ENCODE data around the gene FAM227B. TPM values are rescaled to one million over a fixed set of nuclear protein-coding genes. Genes with fewer than 3 reads are reported as not detected.

FAM227B gene
- total RNA-seq, 1 experiment from 2014 or later: 2.3 TPM

GRCh38 chr15:49303003-49303402 is 317.6 kb downstream of the FAM227B start:
- TF ChIP-seq CTCF (IDR thresholded peaks at IDR 0.05; ENCODE audit: insufficient read depth in 1 of 2, low read depth in 1 of 2, low read length in 1 of 2, severe bottlenecking in 1 of 2, unreplicated experiment in 1 of 2): no peak
- no peak for DNase-seq
- H3K36me3 ChIP-seq (ENCODE audit: control insufficient read depth, insufficient read depth, low read length): no peaks in the 10 kb centered on the region
- CTCF ChIA-PET: no interaction called here
- Mint-ChIP-seq H3K9me3 (ENCODE audit: unreplicated experiment) (peaks cover 11% of the 10 kb centered on the region), H3K27ac (ENCODE audit: unreplicated experiment) (no peak overlapping the region), H3K4me3 (ENCODE audit: unreplicated experiment) (no peak overlapping the region), H3K4me1 (ENCODE audit: low read depth, unreplicated experiment) (no peaks in the 10 kb centered on the region), H3K36me3 (ENCODE audit: insufficient read depth, unreplicated experiment) (peaks cover 9% of the 10 kb centered on the region), H3K27me3 (ENCODE audit: insufficient read depth, unreplicated experiment) (no peaks in the 10 kb centered on the region)
- H3K4me1 ChIP-seq: no peaks in the 10 kb centered on the region
- POLR2A ChIA-PET: no interaction called here
- no peaks in the 10 kb centered on the region for H3K27me3 ChIP-seq (replicated peaks; ENCODE audit: control insufficient read depth, insufficient read depth, low read length)
- BruUV-seq (replicated peaks): no TSS peak
- intact Hi-C loops (cut with micrococcal nuclease; ENCODE audit: unreplicated experiment): no loop called here
- H3K4me3 ChIP-seq (ENCODE audit: low read depth, low read length): no peak overlapping the region
- no peaks in the 10 kb centered on the region for H3K9me3 ChIP-seq

GRCh38 chr15:49301562-49301961 is 319.1 kb downstream of the FAM227B start:
- no peak overlapping the region for H3K4me3 Mint-ChIP-seq (ENCODE audit: unreplicated experiment)
- POLR2A ChIA-PET: no interaction called here
- H3K27ac Mint-ChIP-seq (ENCODE audit: unreplicated experiment): no peak overlapping the region

GRCh38 chr15:49300856-49301255 is 319.8 kb downstream of the FAM227B start:
- POLR2A ChIA-PET: no interaction called here
- no peak for TF ChIP-seq CTCF (IDR thresholded peaks at IDR 0.05; ENCODE audit: insufficient read depth in 1 of 2, low read depth in 1 of 2, low read length in 1 of 2, severe bottlenecking in 1 of 2, unreplicated experiment in 1 of 2)
- no peak overlapping the region for H3K4me3 Mint-ChIP-seq (ENCODE audit: unreplicated experiment)
- no peaks in the 10 kb centered on the region for H3K4me1 Mint-ChIP-seq (ENCODE audit: low read depth, unreplicated experiment)
- no peaks in the 10 kb centered on the region for H3K27me3 ChIP-seq (replicated peaks; ENCODE audit: control insufficient read depth, insufficient read depth, low read length)
- H3K4me1 ChIP-seq: no peaks in the 10 kb centered on the region
- H3K9me3 Mint-ChIP-seq (ENCODE audit: unreplicated experiment): peaks cover 11% of the 10 kb centered on the region
- H3K27me3 Mint-ChIP-seq (ENCODE audit: insufficient read depth, unreplicated experiment): no peaks in the 10 kb centered on the region
- BruUV-seq (replicated peaks): no TSS peak
- H3K36me3 Mint-ChIP-seq (ENCODE audit: insufficient read depth, unreplicated experiment): no peaks in the 10 kb centered on the region
- H3K27ac Mint-ChIP-seq (ENCODE audit: unreplicated experiment): no peak overlapping the region
- no peak for DNase-seq
- no peaks in the 10 kb centered on the region for H3K9me3 ChIP-seq
- CTCF ChIA-PET: no interaction called here
- no peaks in the 10 kb centered on the region for H3K36me3 ChIP-seq (ENCODE audit: control insufficient read depth, insufficient read depth, low read length)
- intact Hi-C loops (cut with micrococcal nuclease; ENCODE audit: unreplicated experiment): no loop called here
- H3K4me3 ChIP-seq (ENCODE audit: low read depth, low read length): no peak overlapping the region

More at GRCh38 chr15:49301562-49301961, 319.1 kb downstream of the FAM227B start:
- no peaks in the 10 kb centered on the region for H3K27me3 ChIP-seq (replicated peaks; ENCODE audit: control insufficient read depth, insufficient read depth, low read length)
- H3K36me3 ChIP-seq (ENCODE audit: control insufficient read depth, insufficient read depth, low read length): no peaks in the 10 kb centered on the region
- no peaks in the 10 kb centered on the region for H3K9me3 ChIP-seq
- Mint-ChIP-seq H3K36me3 (ENCODE audit: insufficient read depth, unreplicated experiment) (peaks cover 2% of the 10 kb centered on the region), H3K27me3 (ENCODE audit: insufficient read depth, unreplicated experiment) (no peaks in the 10 kb centered on the region), H3K9me3 (ENCODE audit: unreplicated experiment) (peaks cover 11% of the 10 kb centered on the region), H3K4me1 (ENCODE audit: low read depth, unreplicated experiment) (no peaks in the 10 kb centered on the region)
- no peak for TF ChIP-seq CTCF (IDR thresholded peaks at IDR 0.05; ENCODE audit: insufficient read depth in 1 of 2, low read depth in 1 of 2, low read length in 1 of 2, severe bottlenecking in 1 of 2, unreplicated experiment in 1 of 2)
- H3K4me3 ChIP-seq (ENCODE audit: low read depth, low read length): no peak overlapping the region
- BruUV-seq (replicated peaks): no TSS peak
- CTCF ChIA-PET: no interaction called here
- DNase-seq: no peak
- H3K4me1 ChIP-seq: no peaks in the 10 kb centered on the region
- intact Hi-C loops (cut with micrococcal nuclease; ENCODE audit: unreplicated experiment): no loop called here

Data from Caco-2 (cell line).